ENCODE measurements around the gene IL27RA.
"Not testable (repeated sequence)": the region's sequence is repeated elsewhere in the genome, so short reads cannot be mapped to it uniquely, and the experiment has no call there.

GRCh38 chr19:14047866-14048265 lies 16.3 kb downstream of the IL27RA start:
- not testable (repeated sequence) for TF ChIP-seq CTCF (conservative IDR thresholded peaks at IDR 0.05; ENCODE audit: low read depth, low read length); CEBPB (IDR thresholded peaks at IDR 0.05; ENCODE audit: low read depth, low read length); POLR2A (IDR thresholded peaks at IDR 0.05; ENCODE audit: low read depth, low read length); USF2 (IDR thresholded peaks at IDR 0.05; ENCODE audit: low read depth, low read length); RCOR1 (IDR thresholded peaks at IDR 0.05; ENCODE audit: insufficient replicate concordance, low read length); RFX5 (IDR thresholded peaks at IDR 0.05; ENCODE audit: low read depth, low read length); FOS (IDR thresholded peaks at IDR 0.05; ENCODE audit: low read depth, low read length); SMC3 (IDR thresholded peaks at IDR 0.05; ENCODE audit: low read depth, low read length)

Measured in IMR-90 (cell line).